ENCODE results near the gene NUP62. TPM values are rescaled to one million over a fixed set of nuclear protein-coding genes. Genes with fewer than 3 reads are reported as not detected.

Gene NUP62
- total RNA-seq, 1 experiment from 2014 or later: 54.6 TPM

- no peaks in the 10 kb centered on the region for H3K27me3 ChIP-seq (ENCODE audit: control insufficient read depth, insufficient read depth, low read length)
- ATAC-seq: no peak
- no peak for DNase-seq (ENCODE audit: low read depth, low spot score)
- no peaks in the 10 kb centered on the region; the same call in none of the 2 replicates for H3K36me3 ChIP-seq (ENCODE audit: control insufficient read depth, insufficient read depth, low read length)
- ChIA-PET POLR2A (no interaction called here), CTCF (no interaction called here)
- H3K27ac ChIP-seq (ENCODE audit: low read length): peak overlapping the region; percentile 99
- intact Hi-C loops (cut with micrococcal nuclease; ENCODE audit: unreplicated experiment): no loop called here
- H3K4me1 ChIP-seq (ENCODE audit: control insufficient read depth, insufficient read depth, low read length): peaks cover 12% of the 10 kb centered on the region
- in situ Hi-C loops (cut with HindIII; ENCODE audit: low pct_unique_long_range_greater_than_20kb, low sequenced_read_pairs): no loop called here
- H3K4me3 ChIP-seq (ENCODE audit: low read depth in 2 of 2, low read length in 2 of 2): peak overlapping the region; percentile 27 to 85; a peak in 3 of 4 replicates
- H3K9me3 ChIP-seq (ENCODE audit: control insufficient read depth, insufficient read depth, low read depth, low read length): no peaks in the 10 kb centered on the region
- BruUV-seq (replicated peaks): no TSS peak
- TF ChIP-seq SIN3A (IDR thresholded peaks at IDR 0.05; ENCODE audit: borderline replicate concordance, insufficient read depth, low read depth, low read length) (no peak), POLR2AphosphoS5 (IDR thresholded peaks at IDR 0.05; ENCODE audit: low read depth, low read length) (no peak), TCF7L2 (IDR thresholded peaks at IDR 0.05; ENCODE audit: low read depth, low read length) (no peak)
- TF ChIP-seq, protein P1, sequence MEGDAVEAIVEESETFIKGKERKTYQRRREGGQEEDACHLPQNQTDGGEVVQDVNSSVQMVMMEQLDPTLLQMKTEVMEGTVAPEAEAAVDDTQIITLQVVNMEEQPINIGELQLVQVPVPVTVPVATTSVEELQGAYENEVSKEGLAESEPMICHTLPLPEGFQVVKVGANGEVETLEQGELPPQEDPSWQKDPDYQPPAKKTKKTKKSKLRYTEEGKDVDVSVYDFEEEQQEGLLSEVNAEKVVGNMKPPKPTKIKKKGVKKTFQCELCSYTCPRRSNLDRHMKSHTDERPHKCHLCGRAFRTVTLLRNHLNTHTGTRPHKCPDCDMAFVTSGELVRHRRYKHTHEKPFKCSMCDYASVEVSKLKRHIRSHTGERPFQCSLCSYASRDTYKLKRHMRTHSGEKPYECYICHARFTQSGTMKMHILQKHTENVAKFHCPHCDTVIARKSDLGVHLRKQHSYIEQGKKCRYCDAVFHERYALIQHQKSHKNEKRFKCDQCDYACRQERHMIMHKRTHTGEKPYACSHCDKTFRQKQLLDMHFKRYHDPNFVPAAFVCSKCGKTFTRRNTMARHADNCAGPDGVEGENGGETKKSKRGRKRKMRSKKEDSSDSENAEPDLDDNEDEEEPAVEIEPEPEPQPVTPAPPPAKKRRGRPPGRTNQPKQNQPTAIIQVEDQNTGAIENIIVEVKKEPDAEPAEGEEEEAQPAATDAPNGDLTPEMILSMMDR (IDR thresholded peaks at IDR 0.05): no peak
- TF ChIP-seq, protein P2, sequence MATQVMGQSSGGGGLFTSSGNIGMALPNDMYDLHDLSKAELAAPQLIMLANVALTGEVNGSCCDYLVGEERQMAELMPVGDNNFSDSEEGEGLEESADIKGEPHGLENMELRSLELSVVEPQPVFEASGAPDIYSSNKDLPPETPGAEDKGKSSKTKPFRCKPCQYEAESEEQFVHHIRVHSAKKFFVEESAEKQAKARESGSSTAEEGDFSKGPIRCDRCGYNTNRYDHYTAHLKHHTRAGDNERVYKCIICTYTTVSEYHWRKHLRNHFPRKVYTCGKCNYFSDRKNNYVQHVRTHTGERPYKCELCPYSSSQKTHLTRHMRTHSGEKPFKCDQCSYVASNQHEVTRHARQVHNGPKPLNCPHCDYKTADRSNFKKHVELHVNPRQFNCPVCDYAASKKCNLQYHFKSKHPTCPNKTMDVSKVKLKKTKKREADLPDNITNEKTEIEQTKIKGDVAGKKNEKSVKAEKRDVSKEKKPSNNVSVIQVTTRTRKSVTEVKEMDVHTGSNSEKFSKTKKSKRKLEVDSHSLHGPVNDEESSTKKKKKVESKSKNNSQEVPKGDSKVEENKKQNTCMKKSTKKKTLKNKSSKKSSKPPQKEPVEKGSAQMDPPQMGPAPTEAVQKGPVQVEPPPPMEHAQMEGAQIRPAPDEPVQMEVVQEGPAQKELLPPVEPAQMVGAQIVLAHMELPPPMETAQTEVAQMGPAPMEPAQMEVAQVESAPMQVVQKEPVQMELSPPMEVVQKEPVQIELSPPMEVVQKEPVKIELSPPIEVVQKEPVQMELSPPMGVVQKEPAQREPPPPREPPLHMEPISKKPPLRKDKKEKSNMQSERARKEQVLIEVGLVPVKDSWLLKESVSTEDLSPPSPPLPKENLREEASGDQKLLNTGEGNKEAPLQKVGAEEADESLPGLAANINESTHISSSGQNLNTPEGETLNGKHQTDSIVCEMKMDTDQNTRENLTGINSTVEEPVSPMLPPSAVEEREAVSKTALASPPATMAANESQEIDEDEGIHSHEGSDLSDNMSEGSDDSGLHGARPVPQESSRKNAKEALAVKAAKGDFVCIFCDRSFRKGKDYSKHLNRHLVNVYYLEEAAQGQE (IDR thresholded peaks at IDR 0.05; ENCODE audit: insufficient read depth in 1 of 2, low read depth in 2 of 2, low read length in 1 of 2): no peak
Measured at GRCh38 chr19:49927526-49928264, 1.6 kb downstream of the NUP62 start.

DNA sequence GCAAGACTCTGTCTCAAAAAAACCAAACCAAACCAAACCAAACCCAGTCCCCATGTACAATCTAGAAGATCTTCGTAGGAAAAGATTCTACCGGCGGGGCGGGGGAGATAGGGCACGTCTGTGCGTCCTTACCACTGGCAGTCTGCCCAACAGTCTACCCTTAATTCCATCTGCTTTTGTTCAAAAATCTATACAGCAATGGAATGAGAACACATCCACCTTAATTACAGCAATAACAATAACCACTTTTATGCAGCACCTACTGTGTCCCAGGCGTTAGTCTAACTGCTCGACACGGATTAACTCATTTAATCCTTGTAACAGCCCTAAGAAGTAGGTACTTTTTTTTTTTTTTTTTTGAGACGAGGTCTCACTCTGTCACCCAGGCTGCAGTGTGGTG is 2.8 kb downstream of the NUP62 start:
- no peaks in the 10 kb centered on the region for H3K27me3 ChIP-seq (ENCODE audit: control insufficient read depth, insufficient read depth, low read length)
- ATAC-seq: no peak
- DNase-seq (ENCODE audit: low read depth, low spot score): no peak
- no peak overlapping the region for H3K27ac ChIP-seq (ENCODE audit: low read length)
- POLR2A ChIA-PET: interaction anchor here (0.6 kb wide), 1 partner anchor 48 kb away, joined by 4 read pairs; no protein-coding TSS in a partner anchor
- H3K9me3 ChIP-seq (ENCODE audit: control insufficient read depth, insufficient read depth, low read depth, low read length): no peaks in the 10 kb centered on the region
- intact Hi-C loops (cut with micrococcal nuclease; ENCODE audit: unreplicated experiment) (no loop called here), in situ Hi-C loops (cut with HindIII; ENCODE audit: low pct_unique_long_range_greater_than_20kb, low sequenced_read_pairs) (no loop called here)
- CTCF ChIA-PET: no interaction called here
- no peak overlapping the region for H3K4me3 ChIP-seq (ENCODE audit: low read depth in 2 of 2, low read length in 2 of 2)
- no peaks in the 10 kb centered on the region; the same call in none of the 2 replicates for H3K36me3 ChIP-seq (ENCODE audit: control insufficient read depth, insufficient read depth, low read length)
- TF ChIP-seq, protein P2 (IDR thresholded peaks at IDR 0.05; ENCODE audit: insufficient read depth in 1 of 2, low read depth in 2 of 2, low read length in 1 of 2): no peak
- TF ChIP-seq, protein P1 (IDR thresholded peaks at IDR 0.05): no peak
- TF ChIP-seq TCF7L2 (IDR thresholded peaks at IDR 0.05; ENCODE audit: low read depth, low read length) (no peak), SIN3A (IDR thresholded peaks at IDR 0.05; ENCODE audit: borderline replicate concordance, insufficient read depth, low read depth, low read length) (no peak), POLR2AphosphoS5 (IDR thresholded peaks at IDR 0.05; ENCODE audit: low read depth, low read length) (no peak)
- no TSS peak for BruUV-seq (replicated peaks)
- peaks cover 12% of the 10 kb centered on the region for H3K4me1 ChIP-seq (ENCODE audit: control insufficient read depth, insufficient read depth, low read length)

Data from Panc1 (cell line).